ENCODE measurements around the gene PRSS57.
A peak's percentile ranks its signal among the peaks of the same experiment; 100 is the strongest.
"Not testable (repeated sequence)": the region's sequence is repeated elsewhere in the genome, so short reads cannot be mapped to it uniquely, and the experiment has no call there.

Gene PRSS57
- total RNA-seq: 0 to 0.08 (median 0) reads per million in 18 experiments

DNA sequence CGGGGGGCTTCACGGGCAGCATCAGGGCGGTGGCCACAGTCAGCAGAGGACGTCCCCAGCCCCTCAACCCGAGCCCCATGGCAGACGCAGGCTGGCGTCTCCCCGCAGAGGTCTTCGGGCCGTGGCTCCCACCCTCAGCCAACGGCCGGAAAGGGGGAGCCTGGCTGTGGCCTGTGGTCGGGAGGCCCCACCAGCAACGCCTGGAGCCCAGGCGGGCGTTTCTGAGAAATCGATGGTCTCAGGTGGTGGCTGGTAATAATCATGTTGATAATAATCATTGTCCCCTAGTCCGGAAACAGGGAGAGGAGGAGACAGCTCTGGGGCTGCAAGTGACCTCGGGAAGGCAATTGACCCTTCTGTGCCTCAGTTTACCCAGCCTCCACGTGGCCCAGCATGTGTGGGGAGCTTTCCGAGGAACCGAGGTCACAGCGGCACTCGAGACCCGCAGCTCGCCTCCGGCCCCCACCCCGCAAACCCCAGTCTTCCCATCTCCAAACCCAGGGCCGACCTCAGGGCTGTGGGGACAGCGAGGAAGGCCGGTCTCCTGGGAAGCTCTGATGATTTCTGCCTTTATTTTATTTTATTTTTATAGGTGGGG lies at the start of gene PRSS57:
TSS of gene PRSS57 (minus strand) at position 101 of the 598 bp plus-strand sequence. CDS start at position 79, 22 bp downstream.
- DNase-seq: no peak

DNA sequence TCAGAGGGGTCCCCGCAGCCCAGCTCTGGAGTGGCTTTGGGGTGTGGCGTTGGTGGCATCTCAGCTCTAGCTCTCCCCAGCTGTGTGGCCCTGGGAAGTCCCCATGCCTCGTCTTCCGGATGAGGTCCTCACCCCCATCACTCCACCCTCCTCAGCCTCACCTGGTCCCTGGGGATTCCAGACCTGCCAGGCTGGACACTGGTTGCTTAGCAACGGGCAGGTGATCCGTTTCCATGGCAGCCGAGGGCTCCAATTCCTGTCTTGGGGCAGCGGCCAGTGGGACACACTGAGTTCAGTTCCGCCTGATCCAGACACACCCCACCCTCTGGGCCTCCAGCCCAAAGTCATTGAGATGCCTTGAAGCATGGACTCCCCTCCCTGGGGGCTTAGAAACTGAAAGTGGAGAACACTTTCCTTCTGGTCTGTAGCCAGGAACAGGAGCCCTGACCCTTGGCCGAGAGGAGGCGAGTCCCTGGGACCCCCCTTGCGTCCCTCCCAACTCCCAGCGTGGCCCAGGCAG lies 48.0 kb upstream of the PRSS57 start:
- no peak for DNase-seq

DNA sequence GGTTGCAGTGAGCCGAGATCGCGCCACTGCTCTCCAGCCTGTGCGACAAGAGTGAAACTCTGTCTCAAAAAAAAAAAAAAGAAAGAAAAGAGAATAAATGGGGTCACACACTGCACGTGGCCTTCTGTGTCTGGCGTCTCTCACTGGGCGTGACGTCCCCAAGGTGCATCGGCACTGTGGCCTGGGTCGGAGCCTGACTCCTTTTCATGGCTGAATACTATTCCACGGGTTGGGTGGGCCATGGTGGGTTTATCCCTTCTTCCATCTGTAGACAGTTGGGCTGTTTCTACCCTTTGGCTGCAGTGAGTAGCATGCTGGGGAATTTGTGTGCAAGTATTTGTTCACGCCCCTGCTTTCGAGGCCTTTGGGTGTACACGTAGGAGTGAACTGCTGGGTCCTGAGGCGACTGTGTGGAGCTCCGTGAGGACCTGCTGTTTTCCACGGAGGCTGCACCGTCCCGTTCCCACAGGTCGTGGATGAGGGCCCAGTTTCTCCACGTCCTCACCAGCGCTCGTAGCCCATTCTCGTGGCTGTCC lies 47.4 kb upstream of the PRSS57 start:
- no peak for DNase-seq

DNA sequence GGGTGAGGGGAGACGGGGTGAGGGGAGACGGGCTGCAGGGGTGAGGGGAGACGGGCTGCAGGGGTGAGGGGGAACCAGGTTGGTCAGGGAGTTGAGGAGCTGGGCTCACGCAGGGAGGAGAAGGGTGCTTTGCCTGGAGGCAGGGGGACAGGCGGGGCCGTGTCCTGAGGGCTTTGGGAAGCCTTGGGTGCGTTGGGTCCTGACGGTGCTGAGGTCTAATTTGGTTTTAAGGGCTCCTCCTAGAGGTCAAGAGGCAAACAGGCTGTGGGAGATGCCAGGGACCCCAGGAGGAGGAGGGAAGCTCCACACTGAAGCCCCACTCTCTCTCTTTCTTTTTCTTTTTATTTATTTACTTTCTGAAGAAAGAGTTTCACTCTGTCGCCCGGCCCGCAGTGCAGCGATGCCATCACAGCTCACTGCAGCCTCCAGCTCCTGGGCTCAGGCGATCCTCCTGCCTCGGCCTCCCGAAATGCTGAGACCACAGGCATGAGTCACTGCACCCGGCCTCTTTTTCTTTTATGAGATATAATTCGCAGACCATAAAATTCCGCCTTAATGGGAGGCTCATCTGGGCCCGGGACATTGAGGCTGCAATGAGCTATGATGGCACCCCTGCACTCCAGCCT lies 46.4 kb upstream of the PRSS57 start:
- DNase-seq: peak; percentile 5 to 12

DNA sequence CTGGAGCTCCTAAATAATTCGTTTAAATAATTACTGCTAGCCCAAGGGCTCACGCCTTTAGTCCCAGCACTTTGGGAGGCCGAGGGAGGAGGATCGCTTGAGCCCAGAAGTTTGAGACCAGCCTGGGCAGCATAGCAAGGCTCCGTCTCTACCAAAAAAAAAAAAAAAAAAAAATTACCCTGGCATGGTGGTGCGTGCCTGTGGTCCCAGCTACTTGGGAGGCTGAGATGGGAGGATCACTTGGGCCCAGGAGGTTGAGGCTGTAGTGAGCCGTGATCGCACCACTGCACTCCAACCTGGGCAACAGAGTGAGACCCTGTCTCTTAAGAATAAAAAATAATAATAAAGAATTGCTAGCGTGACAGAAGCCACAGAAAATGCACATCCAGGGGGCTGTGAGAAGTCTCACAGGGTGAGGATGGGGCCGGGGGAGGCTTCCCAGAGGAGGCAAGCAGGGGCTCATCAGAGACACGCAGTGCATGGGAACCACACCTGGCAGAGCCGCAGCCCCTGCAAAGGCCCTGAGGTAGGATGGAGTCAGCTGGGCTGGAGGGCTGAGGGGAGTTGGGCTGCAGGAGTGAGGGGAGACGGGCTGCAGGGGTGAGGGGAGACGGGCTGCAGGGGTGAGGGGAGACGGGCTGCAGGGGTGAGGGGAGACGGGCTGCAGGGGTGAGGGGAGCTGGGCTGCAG lies 45.7 kb upstream of the PRSS57 start:
- not testable (repeated sequence) for DNase-seq

DNA sequence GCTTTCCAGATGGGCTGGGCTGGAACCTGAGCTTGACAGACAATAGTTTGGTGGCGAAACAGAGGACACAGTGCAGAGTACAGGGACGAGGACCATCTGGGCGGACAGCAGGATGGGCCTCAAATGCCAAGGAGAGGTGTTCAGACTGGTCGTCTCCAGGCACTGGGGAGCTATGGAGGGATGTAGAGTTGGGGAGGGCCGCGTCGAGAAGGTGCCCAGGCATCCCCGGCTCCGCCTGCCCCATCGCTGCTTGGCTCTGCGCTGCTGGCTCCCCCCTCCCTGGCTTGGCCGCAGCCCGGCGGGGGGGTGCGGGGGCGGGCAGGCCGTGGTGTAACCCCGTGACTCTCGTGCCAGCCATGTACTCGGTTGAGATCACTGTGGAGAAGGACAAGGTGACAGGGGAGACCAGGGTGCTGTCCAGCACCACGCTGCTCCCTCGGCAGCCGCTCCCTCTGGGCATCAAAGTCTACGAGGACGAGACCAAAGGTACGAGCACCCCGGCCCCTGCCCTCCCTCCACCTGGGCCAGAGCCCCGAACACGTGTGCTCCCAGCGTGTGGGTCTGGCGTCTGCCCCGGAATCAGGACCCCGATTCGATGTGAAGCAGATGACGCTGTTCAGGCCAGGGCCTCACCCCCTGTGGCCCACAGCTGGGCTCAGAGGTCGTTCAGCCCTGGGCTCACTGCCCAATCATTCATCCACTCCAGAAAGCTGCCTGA lies 44.9 kb upstream of the PRSS57 start:
- DNase-seq: no peak

DNA sequence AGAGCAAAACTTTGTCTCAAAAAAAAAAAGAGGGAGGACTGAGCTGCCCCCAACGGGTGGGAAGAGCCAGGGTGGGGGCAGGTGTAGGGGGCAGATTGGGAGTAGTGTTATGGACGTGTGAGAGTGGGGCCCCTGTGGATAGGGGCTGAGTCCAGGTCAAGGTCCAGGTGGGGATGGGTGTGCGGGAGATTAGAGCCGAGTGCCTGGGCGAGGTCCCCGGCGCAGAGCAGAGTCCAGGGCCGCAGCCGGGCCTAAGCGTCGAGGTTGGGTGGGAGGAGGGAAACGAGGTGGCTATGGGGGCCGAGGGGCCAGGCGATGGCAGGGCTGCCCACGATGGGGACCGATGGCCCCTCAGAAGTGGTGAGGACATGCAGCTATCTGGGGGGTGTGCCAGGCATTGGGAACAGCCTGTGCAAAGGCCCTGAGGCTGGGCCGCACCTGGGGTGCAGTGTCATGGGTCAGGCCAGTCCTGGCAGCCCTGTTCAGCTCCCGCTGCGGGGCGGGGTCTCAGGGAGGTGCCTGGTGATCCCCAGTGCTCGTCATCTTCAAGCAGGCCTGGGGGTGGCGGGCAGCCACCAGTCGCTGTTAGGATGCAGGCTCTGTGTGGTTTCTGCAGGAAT lies 43.4 kb upstream of the PRSS57 start:
- DNase-seq: no peak

DNA sequence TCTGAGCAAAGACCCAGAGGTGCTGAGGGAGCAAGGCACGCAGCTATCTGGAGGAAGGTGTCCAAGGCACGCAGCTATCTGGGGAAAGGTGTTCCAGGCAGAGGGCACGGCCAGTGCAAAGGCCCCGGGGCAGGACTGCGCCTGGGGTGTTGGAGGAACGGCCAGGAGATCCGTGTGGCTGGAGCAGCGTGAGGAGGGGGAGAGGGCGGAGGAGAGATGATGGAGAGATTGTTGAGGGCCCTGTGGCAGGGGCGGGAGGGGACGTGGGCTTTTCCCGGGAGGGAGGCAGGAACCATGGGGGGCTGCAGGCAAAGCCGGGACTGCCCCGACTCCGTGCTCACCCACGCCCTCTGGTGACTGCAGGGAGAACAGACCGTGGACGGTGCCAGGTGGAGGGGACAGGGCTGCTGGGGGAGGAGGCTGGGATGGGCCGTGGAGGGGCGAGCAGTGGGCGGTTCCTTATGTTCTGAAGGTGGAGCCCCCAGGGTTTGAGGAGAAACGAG lies 42.4 kb upstream of the PRSS57 start:
- DNase-seq: peak; percentile 4 to 21

DNA sequence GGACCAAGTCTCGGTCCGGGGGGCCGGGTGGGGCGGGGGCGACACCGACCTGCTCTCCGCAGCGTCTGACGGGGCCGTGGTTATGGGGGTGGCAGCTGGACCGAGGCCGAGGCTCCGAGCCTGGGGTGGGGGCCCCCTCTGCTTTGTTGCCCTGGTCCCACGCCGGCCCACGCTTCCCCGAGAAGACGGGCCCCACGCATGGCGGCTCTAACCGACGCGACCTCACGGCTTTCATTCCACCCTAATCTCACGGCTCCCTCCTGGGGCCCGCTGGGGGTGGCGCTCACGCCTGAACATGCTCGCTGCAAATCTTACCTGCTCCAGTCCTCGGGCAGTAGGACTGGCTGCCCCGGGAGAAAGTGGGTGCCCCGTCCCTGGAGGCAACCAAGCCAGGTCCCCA lies 40.9 kb upstream of the PRSS57 start:
- DNase-seq: no peak

DNA sequence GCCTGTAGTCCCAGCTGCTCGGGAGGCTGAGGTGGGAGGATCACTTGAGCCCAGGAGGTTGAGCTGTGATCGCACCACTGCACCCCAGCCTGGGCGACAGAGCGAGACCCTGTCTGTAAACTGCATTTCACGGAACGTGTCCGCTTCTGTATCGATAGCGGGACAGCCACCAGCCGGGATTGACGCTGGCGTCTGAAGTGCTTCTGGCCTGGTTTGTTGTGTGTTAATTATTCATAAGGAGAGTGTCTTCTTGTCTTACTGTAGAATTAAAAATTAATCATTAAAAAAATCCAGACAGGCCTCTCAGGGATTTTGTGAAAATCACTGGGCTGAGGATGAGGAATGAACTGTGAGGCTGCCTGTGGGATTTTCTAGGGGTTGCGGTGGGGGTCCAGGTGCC lies 39.5 kb upstream of the PRSS57 start:
- DNase-seq: no peak

DNA sequence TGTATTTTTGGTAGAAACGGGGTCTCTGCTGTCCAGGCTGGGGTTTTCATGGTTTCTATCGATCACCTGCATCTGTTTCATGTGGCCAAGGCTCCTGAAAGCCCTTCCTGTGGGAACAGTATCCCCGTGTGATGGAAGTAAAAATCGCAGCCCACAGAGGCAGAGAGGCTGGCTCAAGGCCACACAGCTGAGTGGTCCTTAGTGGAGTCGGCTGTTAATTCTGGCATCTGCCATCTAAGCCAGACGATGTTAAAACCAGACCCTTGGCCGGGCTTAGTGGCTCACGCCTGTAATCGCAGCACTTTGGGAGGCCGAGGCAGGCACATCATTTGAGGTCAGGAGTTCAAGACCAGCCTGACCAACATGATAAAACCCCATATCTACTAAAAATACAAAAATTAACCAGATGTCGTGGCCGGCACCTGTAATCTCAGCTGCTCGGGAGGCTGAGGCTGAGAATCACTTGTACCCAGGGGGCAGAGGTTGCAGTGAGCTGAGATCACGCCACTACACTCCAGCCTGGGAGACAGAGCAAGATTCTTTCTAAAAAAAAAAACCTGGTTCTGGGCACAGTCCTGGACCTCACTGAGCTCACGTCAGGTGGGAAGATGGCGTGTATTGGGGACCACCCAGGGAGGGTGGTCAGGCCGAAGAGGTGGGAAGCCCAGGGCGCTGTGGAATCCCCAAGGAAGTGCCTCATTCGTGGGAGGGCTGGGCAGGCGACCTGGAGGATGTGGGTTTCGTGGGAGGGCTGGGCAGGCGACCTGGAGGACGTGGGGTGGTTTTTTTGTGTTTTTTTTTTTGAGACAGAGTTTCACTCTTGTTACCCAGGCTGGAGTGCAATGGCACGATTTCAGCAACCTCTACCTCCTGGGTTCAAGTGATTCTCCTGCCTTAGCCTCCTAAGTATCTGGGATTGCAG lies 37.2 kb upstream of the PRSS57 start:
- DNase-seq: no peak

DNA sequence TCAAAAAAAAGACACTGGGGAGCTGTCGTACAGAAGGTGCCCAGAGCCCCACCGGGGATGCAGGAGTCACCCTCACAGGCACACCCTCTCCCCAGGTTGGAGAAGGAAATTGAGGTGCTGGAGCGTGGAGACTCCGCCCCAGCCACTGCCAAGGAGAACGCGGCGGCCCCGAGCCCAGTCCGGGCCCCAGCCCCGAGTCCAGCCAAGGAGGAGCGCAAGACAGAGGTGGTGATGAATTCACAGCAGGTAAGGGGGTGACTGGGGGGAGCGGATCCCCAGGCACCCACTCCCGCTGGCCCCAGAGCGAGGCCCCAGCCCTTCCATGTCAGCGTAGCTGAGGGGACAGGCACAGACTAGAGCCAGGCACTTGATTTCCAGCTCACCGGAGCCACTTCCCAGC lies 35.7 kb upstream of the PRSS57 start:
- no peak for DNase-seq

DNA sequence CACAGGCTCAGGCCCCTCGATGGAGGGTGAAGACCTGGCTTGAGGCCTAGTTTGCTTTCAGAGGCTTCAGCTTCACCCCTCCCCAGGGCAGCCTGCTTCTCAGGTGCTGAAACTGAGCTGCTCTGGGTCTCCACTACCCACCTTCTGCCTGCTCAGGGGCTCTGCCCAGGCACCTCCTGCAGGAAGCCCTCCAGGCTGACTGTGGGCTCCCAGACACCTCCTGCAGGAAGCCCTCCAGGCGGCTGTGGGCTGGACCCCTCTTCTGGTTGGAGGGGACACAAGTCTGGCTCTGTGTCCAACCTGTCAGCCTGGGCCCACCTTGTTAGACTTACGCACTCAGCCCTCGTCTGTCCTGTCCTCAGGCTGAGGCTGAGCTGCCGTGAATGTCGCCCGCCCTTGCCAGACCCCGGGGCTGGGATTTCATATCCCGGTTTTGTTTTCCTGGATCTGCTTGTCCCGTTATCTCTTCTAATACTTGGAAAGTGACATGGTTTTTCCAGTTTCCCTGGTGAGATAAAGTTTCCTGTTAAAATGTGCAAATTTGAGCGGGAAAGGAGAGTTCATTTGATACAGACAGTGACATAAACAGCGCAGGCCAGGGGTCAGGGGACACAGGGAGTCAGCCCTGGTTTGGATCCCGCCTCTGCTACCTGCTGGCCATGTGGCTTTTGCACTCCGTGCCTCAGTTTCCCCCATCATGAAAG lies 34.9 kb upstream of the PRSS57 start:
- DNase-seq: no peak

DNA sequence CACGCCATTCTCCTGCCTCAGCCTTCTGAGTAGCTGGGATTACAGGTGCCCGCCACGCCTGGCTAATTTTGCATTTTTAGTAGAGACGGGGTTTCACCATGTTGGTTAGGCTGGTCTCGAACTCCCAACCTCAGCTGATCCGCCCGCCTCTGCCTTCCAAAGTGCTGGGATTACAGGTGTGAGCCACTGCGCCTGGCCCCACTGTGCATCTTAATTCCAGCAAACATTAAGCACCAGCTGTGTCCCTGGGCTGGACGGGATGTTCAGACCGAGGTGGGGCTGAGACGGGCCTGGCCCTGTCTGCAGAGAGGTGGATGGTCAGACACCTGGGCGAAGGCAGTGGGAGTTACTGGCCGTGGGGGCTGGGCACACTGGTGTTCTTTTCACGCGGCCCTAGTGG lies 34.3 kb upstream of the PRSS57 start:
- DNase-seq: not testable (repeated sequence)

DNA sequence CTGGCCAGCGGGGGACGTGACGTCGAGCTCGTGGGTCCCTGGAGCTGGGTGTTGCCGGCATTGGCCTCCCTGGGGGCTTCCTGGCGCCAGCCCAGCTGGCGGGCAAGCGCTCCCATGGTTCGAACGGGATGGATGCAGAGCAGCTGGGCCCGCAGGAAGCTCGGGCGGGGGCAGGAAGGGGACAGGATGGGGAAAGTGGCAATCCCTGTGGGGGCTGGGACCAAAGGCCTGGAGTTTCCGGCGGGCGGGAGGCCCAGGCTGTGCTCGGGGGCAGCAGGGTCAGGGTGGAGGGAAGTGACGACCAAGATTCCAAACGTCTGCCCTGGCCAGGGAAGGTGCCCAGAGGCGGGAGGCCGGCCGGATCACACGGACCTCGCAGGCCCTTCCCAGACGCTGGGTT lies 32.8 kb upstream of the PRSS57 start:
- DNase-seq: no peak

DNA sequence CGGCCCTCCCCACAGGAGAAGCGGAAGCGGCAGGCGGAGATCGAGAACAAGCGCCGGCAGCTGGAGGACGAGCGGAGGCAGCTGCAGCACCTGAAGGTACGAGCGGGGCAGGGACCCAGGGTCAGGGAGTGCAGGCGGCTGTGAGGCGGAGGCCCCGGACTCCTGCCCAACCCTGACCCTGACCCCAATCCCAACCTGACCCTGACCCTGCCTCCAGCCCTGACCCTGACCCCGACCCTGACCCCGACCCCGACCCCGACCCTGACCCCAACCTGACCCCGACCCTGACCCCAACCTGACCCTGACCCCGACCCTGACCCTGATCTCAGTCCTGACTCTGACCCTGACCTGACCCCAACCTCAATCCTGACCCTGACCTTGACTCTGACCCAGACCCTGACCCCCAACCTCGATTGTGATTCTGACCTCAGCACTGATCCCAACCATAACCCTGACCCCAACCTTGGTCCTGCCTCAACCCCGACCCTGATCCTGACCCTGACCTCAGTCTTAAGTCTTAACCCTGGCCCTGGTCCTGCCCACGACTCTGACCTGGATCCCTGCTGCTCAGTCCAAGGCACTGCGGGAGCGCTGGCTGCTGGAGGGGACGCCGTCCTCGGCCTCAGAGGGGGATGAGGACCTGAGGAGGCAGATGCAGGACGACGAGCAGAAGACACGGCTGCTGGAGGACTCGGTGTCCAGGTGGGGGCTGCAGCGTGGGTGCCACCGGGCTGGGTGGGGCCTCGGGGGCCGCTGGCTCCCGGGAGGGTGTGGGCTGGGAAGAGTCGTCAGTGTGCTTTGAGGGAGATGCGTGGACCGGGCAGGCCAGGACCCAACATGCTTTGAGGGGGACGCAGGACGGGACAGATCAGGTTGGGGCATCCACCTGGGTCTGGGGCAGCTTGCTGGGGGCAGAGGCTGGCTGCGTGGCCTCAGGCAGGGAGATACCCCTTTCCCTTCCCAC lies 32.0 kb upstream of the PRSS57 start:
- no peak for DNase-seq

DNA sequence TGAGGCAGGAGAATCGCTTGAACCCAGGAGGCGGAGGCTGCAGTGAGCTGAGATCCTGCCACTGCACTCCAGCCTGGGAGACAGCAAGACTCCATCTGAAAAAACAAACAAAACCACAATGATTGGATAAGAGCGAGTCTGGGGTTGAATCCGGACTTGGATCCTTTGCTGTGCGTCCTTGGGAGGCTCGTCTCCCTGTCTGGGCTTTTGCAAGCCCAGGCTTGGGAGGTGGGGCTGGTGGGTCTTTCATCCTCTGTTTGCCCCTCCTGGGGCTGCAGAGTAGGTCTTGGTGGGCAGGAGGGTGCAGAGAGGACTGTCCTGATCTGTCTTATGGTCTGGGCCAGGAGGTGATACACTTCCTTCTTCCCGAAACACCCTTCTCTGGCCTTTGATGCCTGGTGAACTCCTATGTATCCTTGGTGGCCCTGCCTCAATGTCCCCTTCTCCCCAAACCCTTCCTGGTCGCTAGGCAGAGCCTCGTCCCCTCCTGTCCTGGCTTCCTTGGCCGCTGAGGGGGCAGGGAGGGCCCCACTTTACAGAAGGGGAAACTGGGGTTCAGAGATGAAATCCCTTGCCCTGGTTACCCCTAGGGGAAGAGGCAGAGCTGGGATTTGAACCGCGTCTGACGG lies 30.3 kb upstream of the PRSS57 start:
- no peak for DNase-seq

DNA sequence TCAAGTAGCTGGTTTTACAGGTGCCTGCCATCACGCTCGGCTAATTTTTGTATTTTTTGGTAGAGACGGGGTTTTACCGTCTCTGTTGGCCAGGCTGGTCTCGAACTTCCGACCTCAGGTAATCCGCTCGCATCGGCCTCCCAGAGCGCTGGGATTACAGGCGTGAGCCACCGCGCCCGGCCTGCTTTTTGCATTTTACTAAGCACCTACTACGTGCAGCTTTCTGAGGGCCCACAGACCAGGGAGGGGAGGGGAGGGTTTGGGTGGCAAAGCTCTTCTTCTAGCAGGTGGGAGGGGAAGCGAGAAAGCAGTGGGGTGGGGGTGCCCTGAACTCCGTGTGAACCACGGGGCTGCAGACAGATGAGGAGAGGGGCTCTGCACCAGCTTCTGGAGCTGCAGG lies 28.5 kb upstream of the PRSS57 start:
- no peak for DNase-seq

DNA sequence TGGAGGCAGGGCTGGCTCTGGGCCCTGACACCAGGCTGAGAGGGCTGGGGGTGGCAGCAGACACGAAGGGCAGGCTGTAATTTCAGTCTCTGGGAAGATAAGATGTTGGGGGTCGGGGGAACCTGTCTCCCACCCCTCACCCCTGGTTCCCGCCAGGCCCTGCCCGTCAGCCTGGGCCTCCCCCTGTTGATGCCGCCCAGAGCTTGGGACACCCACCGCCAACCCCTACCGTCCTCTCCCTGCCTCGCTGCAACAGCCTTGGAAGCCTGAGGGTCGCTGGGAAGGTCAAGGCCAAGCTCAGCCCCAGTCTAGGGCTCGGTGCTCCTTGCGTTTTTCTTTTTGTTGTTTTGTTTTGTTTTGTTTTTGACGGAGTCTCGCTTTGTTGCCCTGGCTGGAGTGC lies 28.0 kb upstream of the PRSS57 start:
- DNase-seq: no peak

Data from inflammatory macrophage (primary cell).